ENCODE results near the gene CHMP6. TPM values are rescaled to one million over a fixed set of nuclear protein-coding genes. Genes with fewer than 3 reads are reported as not detected.

The CHMP6 gene
- total and polyA plus RNA-seq, 12 donors: 7.8 to 35.3 (median 25.8) TPM

DNA sequence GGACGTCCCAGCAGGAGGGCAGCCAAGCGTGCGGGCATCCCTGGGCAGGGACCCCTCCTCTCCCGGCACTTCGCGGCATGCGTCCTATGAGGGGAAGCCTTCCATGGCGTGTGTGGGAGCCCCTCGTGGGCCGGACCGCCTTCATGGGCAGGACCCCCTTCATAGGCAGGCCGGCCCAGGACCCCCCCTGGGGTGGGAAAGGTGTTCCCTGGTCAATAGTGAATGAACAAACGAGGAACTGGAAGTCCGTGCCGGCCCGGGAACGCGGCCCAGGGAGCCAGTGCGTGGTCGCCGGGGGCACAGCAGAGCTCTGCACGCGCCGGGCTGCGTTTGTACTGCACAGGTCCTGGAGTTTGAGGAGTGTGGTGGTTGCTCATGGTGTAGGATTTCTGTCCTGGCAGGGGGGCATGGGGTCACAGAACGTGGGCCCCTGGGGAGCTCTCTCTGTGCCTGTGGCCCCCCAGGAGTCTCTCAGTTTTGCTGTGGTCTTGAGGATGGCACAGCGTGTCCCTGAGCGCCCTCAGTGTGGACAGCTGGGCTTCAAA, 57.3 kb downstream of the CHMP6 start:
- H3K4me1 ChIP-seq (replicated peaks in 1 of 2): peaks cover 8 to 46% of the 10 kb centered on the region in 2 donors
- no peaks in the 10 kb centered on the region for H3K36me3 ChIP-seq (replicated peaks in 1 of 2)
- DNase-seq: no peak
- TF ChIP-seq POLR2A (IDR thresholded peaks at IDR 0.05): no peak
- H3K27me3 ChIP-seq: no peaks in the 10 kb centered on the region
- intact Hi-C loops (cut with DNase I): no loop called here
- WGBS, 4 donors: 71 to 88% (median 88%) methylated on average over 4 to 28 of the region's 28 CpGs
- H3K4me3 ChIP-seq: no peak overlapping the region
- H3K9me3 ChIP-seq (replicated peaks in 1 of 3): no peaks in the 10 kb centered on the region
- peak overlapping the region in 1 of 5 donors; percentile 4 for H3K27ac ChIP-seq

DNA sequence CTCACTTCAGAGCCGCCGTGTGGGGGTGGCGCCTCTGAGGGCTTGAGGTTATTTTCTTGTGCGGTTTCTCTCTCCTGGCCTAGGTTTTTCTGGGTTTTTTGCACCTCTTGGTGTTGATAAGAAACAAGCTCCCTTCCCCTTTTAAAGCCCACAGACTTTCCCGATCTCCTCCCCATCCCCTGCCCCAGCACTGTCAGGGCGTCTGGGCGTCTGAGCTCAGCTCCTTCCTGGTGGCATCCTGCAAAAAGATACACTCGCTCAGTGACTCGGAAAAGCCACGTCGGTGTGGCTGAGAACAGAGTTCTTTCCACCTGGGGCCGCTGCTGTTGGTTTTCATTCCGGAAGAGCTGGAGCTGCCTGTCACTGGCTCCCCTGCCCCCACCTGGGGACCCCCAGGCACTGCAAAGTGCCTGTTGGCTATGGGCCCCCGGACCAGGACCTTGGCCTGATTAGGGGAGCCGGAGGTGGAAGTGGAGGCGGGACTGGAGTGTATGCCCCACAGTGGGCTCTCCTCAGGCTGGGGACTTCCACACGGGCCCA, 57.8 kb downstream of the CHMP6 start:
- peak overlapping the region in 2 of 5 donors; percentile 22 to 79 for H3K27ac ChIP-seq
- H3K27me3 ChIP-seq: no peaks in the 10 kb centered on the region
- no peaks in the 10 kb centered on the region for H3K9me3 ChIP-seq (replicated peaks in 1 of 3)
- DNase-seq: no peak
- 62 to 75% (median 63%) methylated on average over 14 to 17 of the region's 17 CpGs for WGBS, 4 donors
- TF ChIP-seq, protein P1, sequence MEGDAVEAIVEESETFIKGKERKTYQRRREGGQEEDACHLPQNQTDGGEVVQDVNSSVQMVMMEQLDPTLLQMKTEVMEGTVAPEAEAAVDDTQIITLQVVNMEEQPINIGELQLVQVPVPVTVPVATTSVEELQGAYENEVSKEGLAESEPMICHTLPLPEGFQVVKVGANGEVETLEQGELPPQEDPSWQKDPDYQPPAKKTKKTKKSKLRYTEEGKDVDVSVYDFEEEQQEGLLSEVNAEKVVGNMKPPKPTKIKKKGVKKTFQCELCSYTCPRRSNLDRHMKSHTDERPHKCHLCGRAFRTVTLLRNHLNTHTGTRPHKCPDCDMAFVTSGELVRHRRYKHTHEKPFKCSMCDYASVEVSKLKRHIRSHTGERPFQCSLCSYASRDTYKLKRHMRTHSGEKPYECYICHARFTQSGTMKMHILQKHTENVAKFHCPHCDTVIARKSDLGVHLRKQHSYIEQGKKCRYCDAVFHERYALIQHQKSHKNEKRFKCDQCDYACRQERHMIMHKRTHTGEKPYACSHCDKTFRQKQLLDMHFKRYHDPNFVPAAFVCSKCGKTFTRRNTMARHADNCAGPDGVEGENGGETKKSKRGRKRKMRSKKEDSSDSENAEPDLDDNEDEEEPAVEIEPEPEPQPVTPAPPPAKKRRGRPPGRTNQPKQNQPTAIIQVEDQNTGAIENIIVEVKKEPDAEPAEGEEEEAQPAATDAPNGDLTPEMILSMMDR (IDR thresholded peaks at IDR 0.05): no peak
- no peak for TF ChIP-seq POLR2A (IDR thresholded peaks at IDR 0.05)
- H3K4me1 ChIP-seq (replicated peaks in 1 of 2): peaks cover 8 to 40% of the 10 kb centered on the region in 2 donors
- H3K4me3 ChIP-seq: no peak overlapping the region
- H3K36me3 ChIP-seq (replicated peaks in 1 of 2): no peaks in the 10 kb centered on the region
- intact Hi-C loops (cut with DNase I): no loop called here

Other genes with a start within 250 kb of the CHMP6 start
- 10 to 100 TPM in 7 of 9 donors, 1 to 10 TPM in 2; 3.1 to 19.9 (median 14.9) TPM for gene BAIAP2, start 43.3 kb downstream of the CHMP6 start, total RNA-seq
- 10 to 100 TPM in 2 of 3 donors, 1 to 10 TPM in 1; 8.7 to 33.4 (median 12.1) TPM for gene BAIAP2, start 43.3 kb downstream of the CHMP6 start, polyA plus RNA-seq
- not detected for gene PVALEF, start 173.7 kb downstream of the CHMP6 start, total RNA-seq
- gene PVALEF, start 173.7 kb downstream of the CHMP6 start, polyA plus RNA-seq: not detected
- 10 to 100 TPM in 4 of 9 donors, 1 to 10 TPM in 4, under 1 TPM in 1; 0.89 to 17.0 (median 9.8) TPM for gene AATK, start 174.4 kb downstream of the CHMP6 start, total RNA-seq
- 10 to 100 TPM in 2 of 3 donors, under 1 TPM in 1; 0.73 to 23.3 (median 10.6) TPM for gene AATK, start 174.4 kb downstream of the CHMP6 start, polyA plus RNA-seq
- 10 to 100 TPM in 3 of 9 donors, 1 to 10 TPM in 6; 2.7 to 11.4 (median 7.6) TPM for gene CEP131, start 231.1 kb downstream of the CHMP6 start, total RNA-seq
- 10 to 100 TPM in 2 of 3 donors, under 1 TPM in 1; 0.81 to 55.8 (median 27.2) TPM for gene CEP131, start 231.1 kb downstream of the CHMP6 start, polyA plus RNA-seq
- 10 to 100 TPM in 8 of 9 donors, 1 to 10 TPM in 1; 8.3 to 67.2 (median 40.3) TPM for gene TEPSIN, start 247.2 kb downstream of the CHMP6 start, total RNA-seq
- 100 to 1,000 TPM in 1 of 3 donors, 10 to 100 TPM in 1, 1 to 10 TPM in 1; 3.1 to 144 (median 68.1) TPM for gene TEPSIN, start 247.2 kb downstream of the CHMP6 start, polyA plus RNA-seq
- 100 to 1,000 TPM in 1 of 9 donors, 10 to 100 TPM in 8; 25.3 to 106 (median 46.3) TPM for gene NDUFAF8, start 247.5 kb downstream of the CHMP6 start, total RNA-seq
- gene NDUFAF8, start 247.5 kb downstream of the CHMP6 start, polyA plus RNA-seq: 10 to 100 TPM; 38.9 to 58.1 (median 52.9) TPM